Memory B cell (primary cell): ENCODE measurements around the gene ABCA13.

Source experiments
- ATAC-seq: fragments of 150-1000 bp; cut with Tn5 transposase; 2 replicates; pipeline ENCODE4 v1.10.0; 2021; ENCODE audit warnings: low read depth, mild to moderate bottlenecking, moderate library complexity
- DNase-seq, 2 donors: peaks; one replicate each; pipeline ENCODE4 v3.0.0; 2022; ENCODE audit warnings: low spot score in 2 of 2
- H3K27ac Mint-ChIP-seq: one replicate; pipeline ENCODE4 v1.8.0; 2022; ENCODE audit warnings: mild to moderate bottlenecking, moderate library complexity, mixed read lengths
- H3K27me3 Mint-ChIP-seq: one replicate; pipeline ENCODE4 v1.8.0; 2022; ENCODE audit warnings: mixed read lengths
- H3K36me3 Mint-ChIP-seq: one replicate; pipeline ENCODE4 v1.8.0; 2022; ENCODE audit warnings: mild to moderate bottlenecking, mixed read lengths
- H3K4me1 Mint-ChIP-seq: one replicate; pipeline ENCODE4 v1.8.0; 2022; ENCODE audit warnings: mixed read lengths
- H3K4me3 Mint-ChIP-seq: one replicate; pipeline ENCODE4 v1.8.0; 2022; ENCODE audit warnings: mild to moderate bottlenecking, moderate library complexity, mixed read lengths
- H3K9me3 Mint-ChIP-seq: one replicate; pipeline ENCODE4 v1.8.0; 2022; ENCODE audit warnings: mixed read lengths

The ABCA13 gene

DNA sequence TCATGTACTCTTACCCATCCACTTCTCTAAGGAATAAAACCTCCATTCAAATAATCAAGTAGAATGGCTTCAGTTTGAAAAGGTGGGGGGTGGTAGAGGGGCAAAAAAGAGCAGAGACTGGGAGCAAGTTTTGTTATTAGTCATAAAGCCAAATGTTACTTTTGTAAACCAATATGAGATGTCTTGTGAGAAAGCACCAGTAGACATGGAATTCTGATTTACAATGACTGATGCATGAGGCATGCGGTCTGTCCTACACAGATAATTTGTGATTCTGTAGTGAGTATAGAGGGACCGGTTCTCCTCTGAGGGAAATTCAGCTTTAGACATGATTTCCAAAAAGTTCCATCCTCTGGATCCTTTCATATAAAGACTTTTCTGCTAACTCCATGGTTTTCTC lies 12.9 kb upstream of the ABCA13 start:
- Mint-ChIP-seq H3K4me3 (no peak overlapping the region), H3K36me3 (peaks cover 2% of the 10 kb centered on the region), H3K4me1 (no peaks in the 10 kb centered on the region)

DNA sequence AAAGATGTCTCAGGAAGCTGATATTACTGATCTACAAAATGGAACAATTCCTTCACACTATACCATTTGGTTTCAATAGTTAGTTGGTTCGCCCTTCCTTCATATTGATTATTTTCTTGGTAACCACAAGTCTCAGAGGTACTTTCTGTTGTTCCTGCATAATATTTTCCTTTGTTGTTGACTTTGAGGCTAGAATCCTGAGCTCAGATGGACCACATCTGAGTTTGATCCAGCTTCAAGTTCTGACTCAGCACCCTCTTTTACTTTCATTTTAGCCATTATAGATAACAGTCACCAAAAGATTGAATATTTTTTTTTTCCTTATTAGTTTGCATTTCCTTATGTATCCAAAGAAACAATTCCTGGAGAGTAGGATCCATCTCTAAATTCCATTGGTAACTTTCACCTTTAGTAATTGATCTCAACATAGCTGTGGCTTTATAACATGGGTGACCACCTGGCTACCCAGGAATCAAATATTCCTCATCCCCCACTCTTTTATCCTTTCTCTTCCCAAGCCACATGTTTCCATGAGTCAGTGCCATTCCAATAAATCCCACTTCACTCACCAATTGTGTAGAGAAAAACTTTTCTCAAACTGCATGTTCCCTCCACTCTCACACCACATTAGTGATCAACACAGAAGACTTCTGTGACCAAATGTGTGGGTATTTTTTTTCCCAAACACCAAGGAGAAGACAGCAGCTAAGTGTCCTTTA lies 9.7 kb upstream of the ABCA13 start:
- no peak overlapping the region for H3K4me3 Mint-ChIP-seq
- H3K36me3 Mint-ChIP-seq = no peaks in the 10 kb centered on the region
- H3K27ac Mint-ChIP-seq = no peak overlapping the region
- peaks cover 4% of the 10 kb centered on the region for H3K9me3 Mint-ChIP-seq
- ATAC-seq = no peak
- no peaks in the 10 kb centered on the region for H3K4me1 Mint-ChIP-seq
- no peak for DNase-seq
- peaks cover 17% of the 10 kb centered on the region for H3K27me3 Mint-ChIP-seq

More for the DNA sequence above, 12.9 kb upstream of the ABCA13 start:
- peaks cover 27% of the 10 kb centered on the region for H3K27me3 Mint-ChIP-seq
- H3K27ac Mint-ChIP-seq = no peak overlapping the region
- ATAC-seq = no peak
- no peak for DNase-seq
- peaks cover 7% of the 10 kb centered on the region for H3K9me3 Mint-ChIP-seq

DNA sequence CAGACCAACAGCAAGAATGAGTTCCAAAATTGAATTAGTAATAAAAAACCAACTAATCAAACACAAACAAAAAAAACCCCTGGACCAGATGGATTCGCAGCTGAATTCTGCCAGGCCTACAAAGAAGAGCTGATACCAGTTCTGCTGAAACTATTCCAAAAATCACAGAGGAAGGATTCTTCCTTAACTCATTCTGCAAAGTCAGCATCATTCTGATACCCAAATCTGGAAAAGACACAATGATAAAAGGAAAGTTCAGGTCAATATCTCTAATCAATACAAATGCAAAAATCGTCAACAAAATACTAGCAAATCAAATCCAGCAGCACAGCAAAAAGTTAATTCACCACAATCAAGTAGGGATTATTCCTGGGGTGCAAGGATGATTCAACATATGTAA lies 6.1 kb upstream of the ABCA13 start:
- Mint-ChIP-seq H3K9me3 (peaks cover 10% of the 10 kb centered on the region), H3K36me3 (no peaks in the 10 kb centered on the region), H3K27ac (no peak overlapping the region), H3K4me3 (no peak overlapping the region), H3K4me1 (no peaks in the 10 kb centered on the region), H3K27me3 (peaks cover 9% of the 10 kb centered on the region)
- DNase-seq (no peak), ATAC-seq (no peak)

GRCh38 chr7:48168159-48168558 lies 3.1 kb upstream of the ABCA13 start:
- no peak overlapping the region for H3K4me3 Mint-ChIP-seq
- no peaks in the 10 kb centered on the region for H3K4me1 Mint-ChIP-seq
- ATAC-seq (no peak), DNase-seq (no peak)
- H3K36me3 Mint-ChIP-seq = no peaks in the 10 kb centered on the region
- no peak overlapping the region for H3K27ac Mint-ChIP-seq
- H3K27me3 Mint-ChIP-seq = peaks cover 5% of the 10 kb centered on the region
- H3K9me3 Mint-ChIP-seq = peaks cover 8% of the 10 kb centered on the region

DNA sequence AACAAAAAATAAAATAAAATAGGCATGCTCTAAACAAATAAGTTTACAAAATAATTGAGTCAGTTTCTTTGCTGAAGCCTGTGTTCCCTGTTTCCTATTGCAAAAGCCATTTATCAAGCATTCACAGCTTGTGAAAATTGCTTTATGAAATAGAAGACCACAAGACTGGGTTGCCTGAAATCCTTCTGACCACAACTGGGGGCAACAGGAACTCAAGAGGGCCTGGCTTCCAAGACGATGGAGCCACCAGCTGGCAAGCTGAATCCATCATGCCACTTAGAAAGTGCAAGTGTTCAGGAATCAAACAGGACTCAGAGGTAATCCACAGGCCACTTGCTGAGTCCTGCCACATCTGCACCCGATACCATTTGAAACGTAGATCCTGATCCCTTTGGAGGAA lies 752 bp upstream of the ABCA13 start:
- Mint-ChIP-seq H3K36me3 (no peaks in the 10 kb centered on the region), H3K4me3 (no peak overlapping the region), H3K9me3 (peaks cover 5% of the 10 kb centered on the region), H3K27ac (no peak overlapping the region), H3K27me3 (peaks cover 2% of the 10 kb centered on the region), H3K4me1 (no peaks in the 10 kb centered on the region)
- DNase-seq (no peak), ATAC-seq (no peak)

- DNase-seq (no peak), ATAC-seq (no peak)
- H3K9me3 Mint-ChIP-seq = peaks cover 1% of the 10 kb centered on the region
- H3K27ac Mint-ChIP-seq = no peak overlapping the region
- no peak overlapping the region for H3K4me3 Mint-ChIP-seq
- peaks cover 4% of the 10 kb centered on the region for H3K27me3 Mint-ChIP-seq
- H3K4me1 Mint-ChIP-seq = no peaks in the 10 kb centered on the region
- H3K36me3 Mint-ChIP-seq = no peaks in the 10 kb centered on the region
Observed at GRCh38 chr7:48173313-48173712, 2.1 kb downstream of the ABCA13 start.

- DNase-seq (no peak), ATAC-seq (no peak)
- Mint-ChIP-seq H3K27me3 (peaks cover 3% of the 10 kb centered on the region), H3K4me3 (no peak overlapping the region), H3K9me3 (peaks cover under 1% of the 10 kb centered on the region), H3K27ac (no peak overlapping the region), H3K4me1 (no peaks in the 10 kb centered on the region), H3K36me3 (no peaks in the 10 kb centered on the region)
Observed at GRCh38 chr7:48173756-48174382, 2.6 kb downstream of the ABCA13 start.

DNA sequence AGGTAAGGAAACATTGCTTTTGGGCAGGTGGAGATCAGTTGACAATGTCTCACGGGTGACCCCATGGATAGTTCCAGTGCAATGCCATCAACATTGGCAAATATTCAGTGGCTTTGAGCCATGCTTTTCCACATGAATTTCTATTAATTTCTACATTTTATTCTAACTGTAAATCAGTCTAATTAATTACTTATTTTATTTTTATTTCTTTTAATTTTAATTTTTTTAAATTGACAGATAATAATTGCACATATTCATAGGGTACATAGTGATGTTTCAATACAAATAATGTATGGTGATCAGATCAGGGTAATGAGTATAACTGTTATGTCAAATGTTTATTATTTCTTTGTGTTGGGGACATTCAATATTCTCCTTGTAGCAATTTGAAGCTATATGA lies 3.8 kb downstream of the ABCA13 start:
- no peaks in the 10 kb centered on the region for H3K9me3 Mint-ChIP-seq
- peaks cover 2% of the 10 kb centered on the region for H3K27me3 Mint-ChIP-seq
- no peak overlapping the region for H3K4me3 Mint-ChIP-seq
- ATAC-seq (no peak), DNase-seq (no peak)
- H3K36me3 Mint-ChIP-seq = no peaks in the 10 kb centered on the region
- H3K27ac Mint-ChIP-seq = no peak overlapping the region
- no peaks in the 10 kb centered on the region for H3K4me1 Mint-ChIP-seq

DNA sequence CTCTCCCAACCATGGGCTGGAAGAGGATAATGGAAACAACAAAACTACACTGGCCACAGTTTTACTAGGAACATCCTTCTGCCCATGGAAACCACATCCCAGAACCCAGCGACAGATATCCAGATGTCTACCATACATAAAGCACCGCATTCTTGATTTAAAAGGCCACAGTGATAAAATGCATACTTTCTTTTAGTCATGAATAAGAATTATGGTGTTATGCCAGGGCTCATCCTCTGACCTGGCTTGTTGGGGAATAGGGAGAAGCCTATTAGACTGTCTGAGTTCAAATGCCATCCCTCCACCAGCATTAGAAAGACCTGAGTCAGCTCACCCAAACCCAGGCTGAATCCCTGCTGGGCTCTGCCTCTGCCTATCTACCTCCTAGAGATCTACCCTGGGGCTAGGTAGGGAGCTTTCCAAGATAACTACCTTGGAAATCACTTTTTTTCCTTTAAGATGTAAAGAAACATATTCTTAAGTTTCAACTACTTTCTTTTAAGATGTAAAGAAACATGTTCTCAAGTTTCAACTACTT lies 5.2 kb downstream of the ABCA13 start:
- peaks cover 2% of the 10 kb centered on the region for H3K27me3 Mint-ChIP-seq
- H3K9me3 Mint-ChIP-seq = no peaks in the 10 kb centered on the region
- H3K4me1 Mint-ChIP-seq = no peaks in the 10 kb centered on the region
- no peak overlapping the region for H3K4me3 Mint-ChIP-seq
- ATAC-seq = no peak
- DNase-seq = no peak
- no peak overlapping the region for H3K27ac Mint-ChIP-seq
- no peaks in the 10 kb centered on the region for H3K36me3 Mint-ChIP-seq

DNA sequence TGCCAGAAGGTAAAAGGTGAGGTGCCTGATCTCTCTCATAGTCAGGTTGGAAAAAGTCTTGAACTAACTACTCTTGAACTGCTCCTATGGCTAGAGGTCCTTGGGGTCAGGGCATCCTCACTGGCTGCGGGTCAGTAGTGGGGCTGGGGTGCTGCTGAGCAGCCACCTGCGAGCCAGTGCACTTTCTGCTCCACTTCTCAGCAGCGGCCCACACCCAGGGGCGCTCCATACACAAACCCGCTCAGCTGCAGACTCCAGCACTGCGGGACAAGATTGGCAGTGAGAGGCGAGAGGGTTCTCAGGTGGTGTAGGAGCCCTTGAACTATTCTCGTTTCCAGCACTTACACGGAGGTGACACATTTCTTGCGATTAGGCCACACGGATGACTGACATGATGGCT lies 6.0 kb downstream of the ABCA13 start:
- no peak for DNase-seq
- Mint-ChIP-seq H3K27ac (no peak overlapping the region), H3K27me3 (peaks cover 2% of the 10 kb centered on the region), H3K4me1 (no peaks in the 10 kb centered on the region), H3K9me3 (no peaks in the 10 kb centered on the region), H3K4me3 (no peak overlapping the region), H3K36me3 (no peaks in the 10 kb centered on the region)
- ATAC-seq = no peak

GRCh38 chr7:48179496-48180030 lies 8.3 kb downstream of the ABCA13 start:
- Mint-ChIP-seq H3K27me3 (peaks cover 2% of the 10 kb centered on the region), H3K27ac (no peak overlapping the region)

GRCh38 chr7:48180981-48181380 lies 9.7 kb downstream of the ABCA13 start:
- no peak for DNase-seq

More at GRCh38 chr7:48179496-48180030, 8.3 kb downstream of the ABCA13 start:
- Mint-ChIP-seq H3K9me3 (no peaks in the 10 kb centered on the region), H3K4me1 (no peaks in the 10 kb centered on the region), H3K36me3 (no peaks in the 10 kb centered on the region), H3K4me3 (no peak overlapping the region)
- DNase-seq = no peak
- ATAC-seq = no peak

GRCh38 chr7:48182718-48183369 lies 11.6 kb downstream of the ABCA13 start:
- DNase-seq = no peak
- no peaks in the 10 kb centered on the region for H3K27me3 Mint-ChIP-seq
- no peak for ATAC-seq
- H3K9me3 Mint-ChIP-seq = peaks cover 3% of the 10 kb centered on the region
- H3K36me3 Mint-ChIP-seq = no peaks in the 10 kb centered on the region
- H3K27ac Mint-ChIP-seq = no peak overlapping the region
- no peak overlapping the region for H3K4me3 Mint-ChIP-seq
- H3K4me1 Mint-ChIP-seq = no peaks in the 10 kb centered on the region

More at GRCh38 chr7:48180981-48181380, 9.7 kb downstream of the ABCA13 start:
- Mint-ChIP-seq H3K9me3 (no peaks in the 10 kb centered on the region), H3K4me3 (no peak overlapping the region), H3K4me1 (no peaks in the 10 kb centered on the region), H3K36me3 (no peaks in the 10 kb centered on the region), H3K27ac (no peak overlapping the region), H3K27me3 (peaks cover 1% of the 10 kb centered on the region)
- ATAC-seq = no peak

DNA sequence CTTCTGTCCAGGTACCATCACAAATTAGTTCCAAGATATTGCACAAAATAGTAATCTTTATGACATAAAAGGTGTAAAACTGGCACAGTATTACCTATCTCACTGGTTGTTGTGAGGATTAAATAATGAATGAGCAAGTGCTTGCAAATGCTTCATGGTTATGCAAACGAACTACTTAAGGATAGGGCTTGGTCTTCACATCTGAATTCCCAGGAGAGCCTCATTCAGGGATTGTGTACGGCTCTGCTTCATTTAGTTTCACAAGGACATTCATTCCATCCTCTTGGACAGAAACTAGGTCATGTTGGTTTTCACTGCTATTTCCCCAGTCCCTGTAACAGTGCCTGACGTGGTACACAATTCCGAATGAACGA lies 12.1 kb downstream of the ABCA13 start:
- no peak overlapping the region for H3K27ac Mint-ChIP-seq
- H3K4me1 Mint-ChIP-seq = no peaks in the 10 kb centered on the region
- peaks cover 4% of the 10 kb centered on the region for H3K9me3 Mint-ChIP-seq
- H3K4me3 Mint-ChIP-seq = no peak overlapping the region
- no peaks in the 10 kb centered on the region for H3K27me3 Mint-ChIP-seq
- no peaks in the 10 kb centered on the region for H3K36me3 Mint-ChIP-seq
- ATAC-seq = no peak
- DNase-seq = no peak
